Anterior cingulate cortex (tissue), 58 donors: ENCODE data around the gene PALMD.

Source experiments
- DNase-seq, 58 donors: peaks; one replicate each; lab custom pipeline; 2025; lab: John Stamatoyannopoulos, UW

Gene PALMD

DNA sequence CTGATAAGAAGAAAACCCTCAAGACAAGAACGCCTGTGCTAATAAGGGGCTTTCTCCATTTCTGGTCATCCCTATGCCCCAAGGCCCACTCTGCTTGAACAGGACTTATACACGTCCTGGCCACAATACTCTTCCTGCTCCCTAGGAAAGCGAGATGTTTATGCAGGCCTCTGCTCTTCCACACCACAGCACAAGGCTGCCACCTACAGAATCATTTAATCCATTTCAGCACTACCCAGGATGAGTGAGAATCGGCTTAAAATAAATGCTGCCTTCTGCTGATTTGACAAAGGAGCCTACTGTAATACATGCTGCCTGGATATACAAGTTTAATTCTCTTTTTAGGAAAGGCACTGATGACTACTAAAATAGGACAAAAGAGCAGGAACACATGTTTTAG is 91.1 kb downstream of the PALMD start:
- peak in 30 of 58 donors; percentile 0 to 27 (median 4) for DNase-seq

DNA sequence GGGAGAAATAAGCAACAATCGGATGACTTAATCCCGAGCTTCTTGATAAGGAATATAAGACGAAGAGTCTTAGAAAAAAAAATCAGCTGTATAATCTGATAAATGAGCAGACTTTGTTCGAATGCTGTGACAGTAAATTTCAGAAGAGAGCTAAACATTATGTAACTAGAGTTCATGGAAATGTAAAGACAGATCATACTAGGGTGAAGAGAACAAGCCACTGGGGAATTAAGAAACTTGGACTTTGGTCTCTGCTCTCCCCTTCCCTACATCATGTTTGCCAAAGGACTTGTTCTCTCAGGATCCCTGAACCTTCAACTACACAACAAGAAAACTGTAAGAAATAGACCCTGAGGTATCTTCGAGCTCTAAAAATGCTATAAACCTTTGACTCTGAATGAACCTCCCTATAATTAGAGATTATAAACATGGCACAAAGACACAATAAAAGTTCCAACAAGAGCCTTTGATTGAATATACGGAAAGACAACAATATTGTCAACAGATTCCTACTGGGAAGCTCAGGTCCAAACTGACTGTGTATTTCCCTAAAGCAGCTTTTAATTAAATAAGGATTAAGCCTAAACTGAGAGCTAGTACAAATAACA is 93.0 kb downstream of the PALMD start:
- no peak for DNase-seq

DNA sequence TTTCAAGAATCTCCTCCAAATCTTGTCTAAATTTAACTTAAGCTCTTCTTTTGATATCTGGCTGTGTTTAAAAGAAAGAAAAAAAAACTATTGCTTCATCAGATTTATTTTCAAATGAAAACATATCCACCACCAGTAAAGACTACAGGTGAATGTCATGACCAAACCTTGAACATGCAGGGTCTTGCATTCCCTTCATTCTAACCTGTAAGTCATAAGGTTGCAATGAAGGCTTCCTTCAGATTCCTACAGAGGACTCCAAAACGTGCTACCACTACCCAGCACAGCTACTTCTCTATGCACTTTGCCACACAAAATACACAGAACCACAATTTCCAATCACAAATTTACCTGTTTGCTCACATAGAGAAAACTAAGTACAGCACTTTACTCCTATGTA is 94.2 kb downstream of the PALMD start:
- DNase-seq: no peak
